Activated T-cell treated with anti-CD3 and anti-CD28 coated beads, Interleukin-2, amount 50 U/mL, for 72 hours (primary cell): ENCODE results near the gene TMEM247. TPM values are rescaled to one million over a fixed set of nuclear protein-coding genes. Genes with fewer than 3 reads are reported as not detected.

ENCODE experiments used
- ATAC-seq, 2 donors: fragments of 150-1000 bp; cut with Tn5 transposase; replicated peaks in 1 of 2; 2 replicates each; pipeline ENCODE4 v1.10.0; 2021; ENCODE audit warnings: moderate library complexity in 2 of 2, mild to moderate bottlenecking in 1 of 2
- DNase-seq, 2 donors: peaks; one replicate each; pipeline ENCODE4 v3.0.0; 2021 to 2022; ENCODE audit warnings: mixed read lengths in 1 of 2
- H3K27ac Mint-ChIP-seq: one replicate; pipeline ENCODE4 v1.8.0; 2022; ENCODE audit warnings: mild to moderate bottlenecking, moderate library complexity, mixed read lengths
- H3K27me3 Mint-ChIP-seq: one replicate; pipeline ENCODE4 v1.8.0; 2022; ENCODE audit warnings: low read depth, mixed read lengths
- H3K36me3 Mint-ChIP-seq, 2 donors: one replicate each; pipeline ENCODE4 v1.8.0; 2022; ENCODE audit warnings: mixed read lengths in 2 of 2, mild to moderate bottlenecking in 1 of 2; ENCODE audit not compliant: insufficient read depth in 2 of 2
- H3K4me1 Mint-ChIP-seq: one replicate; pipeline ENCODE4 v1.8.0; 2022; ENCODE audit warnings: low read depth, mixed read lengths
- H3K4me3 Mint-ChIP-seq, 2 donors: one replicate each; pipeline ENCODE4 v1.8.0; 2022; ENCODE audit warnings: mild to moderate bottlenecking in 2 of 2, mixed read lengths in 2 of 2, moderate library complexity in 2 of 2
- H3K9me3 Mint-ChIP-seq, 2 donors: one replicate each; pipeline ENCODE4 v1.8.0; 2022; ENCODE audit warnings: mixed read lengths in 2 of 2
- total RNA-seq, 2 donors: library from RNA; stranded (reverse); gene quantifications; one replicate each; pipeline ENCODE4 v1.2.3, GENCODE V29; 2022

The TMEM247 gene
- total RNA-seq, 2 donors from 2014 or later, result not detected

GRCh38 chr2:46485002-46485401 lies 5.6 kb downstream of the TMEM247 start:
- Mint-ChIP-seq H3K4me3 (no peak overlapping the region), H3K4me1 (peaks cover 12% of the 10 kb centered on the region), H3K27me3 (peaks cover 4% of the 10 kb centered on the region), H3K27ac (no peak overlapping the region), H3K36me3 (no peaks in the 10 kb centered on the region), H3K9me3 (no peaks in the 10 kb centered on the region)
- ATAC-seq (no peak), DNase-seq (no peak)

- H3K4me3 Mint-ChIP-seq, result no peak overlapping the region
- peaks cover 12% of the 10 kb centered on the region for H3K4me1 Mint-ChIP-seq
- ATAC-seq (no peak), DNase-seq (no peak)
- H3K27me3 Mint-ChIP-seq, result peaks cover 5% of the 10 kb centered on the region
- H3K9me3 Mint-ChIP-seq, result no peaks in the 10 kb centered on the region
- H3K36me3 Mint-ChIP-seq, result no peaks in the 10 kb centered on the region
- no peak overlapping the region for H3K27ac Mint-ChIP-seq
These were observed 7.1 kb downstream of the TMEM247 start for GRCh38 chr2:46486436-46486835.

- H3K9me3 Mint-ChIP-seq, result no peaks in the 10 kb centered on the region
- H3K36me3 Mint-ChIP-seq, result no peaks in the 10 kb centered on the region
- H3K27me3 Mint-ChIP-seq, result peaks cover 5% of the 10 kb centered on the region
- ATAC-seq (no peak), DNase-seq (no peak)
- no peak overlapping the region for H3K4me3 Mint-ChIP-seq
- H3K27ac Mint-ChIP-seq, result no peak overlapping the region
- peaks cover under 1% of the 10 kb centered on the region for H3K4me1 Mint-ChIP-seq
These were observed 8.4 kb downstream of the TMEM247 start for GRCh38 chr2:46487667-46488335.

GRCh38 chr2:46488389-46488788 lies 9.0 kb downstream of the TMEM247 start:
- no peaks in the 10 kb centered on the region for H3K36me3 Mint-ChIP-seq
- no peak for ATAC-seq
- no peaks in the 10 kb centered on the region for H3K9me3 Mint-ChIP-seq
- no peak overlapping the region for H3K27ac Mint-ChIP-seq
- H3K4me3 Mint-ChIP-seq, result no peak overlapping the region
- DNase-seq, result no peak
- H3K27me3 Mint-ChIP-seq, result peaks cover 5% of the 10 kb centered on the region
- H3K4me1 Mint-ChIP-seq, result peaks cover 6% of the 10 kb centered on the region

- no peak for DNase-seq
- H3K4me3 Mint-ChIP-seq, result no peak overlapping the region
- no peak for ATAC-seq
- no peak overlapping the region for H3K27ac Mint-ChIP-seq
- H3K27me3 Mint-ChIP-seq, result peaks cover 5% of the 10 kb centered on the region
- H3K4me1 Mint-ChIP-seq, result peaks cover 12% of the 10 kb centered on the region
- H3K9me3 Mint-ChIP-seq, result no peaks in the 10 kb centered on the region
- H3K36me3 Mint-ChIP-seq, result no peaks in the 10 kb centered on the region
These were observed 10.2 kb downstream of the TMEM247 start for GRCh38 chr2:46489423-46490174.

- no peak for ATAC-seq
- Mint-ChIP-seq H3K9me3 (no peaks in the 10 kb centered on the region), H3K27ac (no peak overlapping the region), H3K4me1 (peaks cover 12% of the 10 kb centered on the region), H3K36me3 (no peaks in the 10 kb centered on the region), H3K4me3 (no peak overlapping the region), H3K27me3 (peaks cover 5% of the 10 kb centered on the region)
- DNase-seq, result no peak
These were observed 11.3 kb downstream of the TMEM247 start for GRCh38 chr2:46490521-46491141.

- no peak for DNase-seq
These were observed 12.9 kb downstream of the TMEM247 start for GRCh38 chr2:46492301-46492700.

GRCh38 chr2:46493241-46493970 lies 14.0 kb downstream of the TMEM247 start:
- H3K27ac Mint-ChIP-seq, result peak overlapping the region; percentile 91
- H3K4me3 Mint-ChIP-seq, result peak overlapping the region; percentile 41 to 76
- H3K9me3 Mint-ChIP-seq, result no peaks in the 10 kb centered on the region
- ATAC-seq (peak; percentile 78 to 89), DNase-seq (peak in 1 of 2 donors; percentile 35)
- no peaks in the 10 kb centered on the region for H3K36me3 Mint-ChIP-seq
- H3K4me1 Mint-ChIP-seq, result peaks cover 13% of the 10 kb centered on the region
- peaks cover 15% of the 10 kb centered on the region for H3K27me3 Mint-ChIP-seq

More at GRCh38 chr2:46492301-46492700, 12.9 kb downstream of the TMEM247 start:
- ATAC-seq, result no peak
- H3K4me1 Mint-ChIP-seq, result peaks cover 12% of the 10 kb centered on the region
- no peaks in the 10 kb centered on the region for H3K9me3 Mint-ChIP-seq
- H3K27ac Mint-ChIP-seq, result no peak overlapping the region
- peaks cover 5% of the 10 kb centered on the region for H3K27me3 Mint-ChIP-seq
- no peak overlapping the region for H3K4me3 Mint-ChIP-seq
- H3K36me3 Mint-ChIP-seq, result no peaks in the 10 kb centered on the region

GRCh38 chr2:46493971-46494250 lies 14.5 kb downstream of the TMEM247 start:
- H3K9me3 Mint-ChIP-seq, result no peaks in the 10 kb centered on the region
- no peak overlapping the region for H3K27ac Mint-ChIP-seq
- ATAC-seq (peak; percentile 25 to 30), DNase-seq (no peak)
- peak overlapping the region in 1 of 2 donors; percentile 41 for H3K4me3 Mint-ChIP-seq
- peaks cover 20% of the 10 kb centered on the region for H3K27me3 Mint-ChIP-seq
- no peaks in the 10 kb centered on the region for H3K36me3 Mint-ChIP-seq
- H3K4me1 Mint-ChIP-seq, result peaks cover 18% of the 10 kb centered on the region

- Mint-ChIP-seq H3K27ac (no peak overlapping the region), H3K27me3 (peaks cover 23% of the 10 kb centered on the region), H3K4me3 (no peak overlapping the region), H3K9me3 (no peaks in the 10 kb centered on the region), H3K36me3 (no peaks in the 10 kb centered on the region), H3K4me1 (peaks cover 19% of the 10 kb centered on the region)
- DNase-seq (no peak), ATAC-seq (no peak)
These were observed 15.2 kb downstream of the TMEM247 start for GRCh38 chr2:46494596-46494995.

- no peak overlapping the region for H3K4me3 Mint-ChIP-seq
- no peak for ATAC-seq
- DNase-seq, result no peak
- H3K36me3 Mint-ChIP-seq, result no peaks in the 10 kb centered on the region
- H3K4me1 Mint-ChIP-seq, result peaks cover 27% of the 10 kb centered on the region
- peaks cover 18% of the 10 kb centered on the region for H3K27me3 Mint-ChIP-seq
- H3K9me3 Mint-ChIP-seq, result no peaks in the 10 kb centered on the region
- H3K27ac Mint-ChIP-seq, result no peak overlapping the region
These were observed 16.1 kb downstream of the TMEM247 start for GRCh38 chr2:46495231-46496030.

- H3K27ac Mint-ChIP-seq, result no peak overlapping the region
- ATAC-seq, result no peak
These were observed 18.4 kb downstream of the TMEM247 start for GRCh38 chr2:46497766-46498165.

More at GRCh38 chr2:46497766-46498165, 18.4 kb downstream of the TMEM247 start:
- Mint-ChIP-seq H3K27me3 (peaks cover 18% of the 10 kb centered on the region), H3K9me3 (no peaks in the 10 kb centered on the region), H3K4me1 (peaks cover 29% of the 10 kb centered on the region), H3K36me3 (no peaks in the 10 kb centered on the region), H3K4me3 (no peak overlapping the region)
- DNase-seq, result no peak
